Dedifferentiated amniotic fluid mesenchymal stem cell (primary cell): Measurements from ENCODE around the gene ACSL3.
"Not testable (repeated sequence)": the region's sequence is repeated elsewhere in the genome, so short reads cannot be mapped to it uniquely, and the experiment has no call there.

Experiments used
- DNase-seq: peaks from one replicate; pipeline ENCODE4 v3.0.0-alpha.2; 2016; ENCODE audit errors: extremely low spot score

The ACSL3 gene

GRCh38 chr2:222851956-222852617 lies 8.7 kb upstream of the ACSL3 start:
- no peak for DNase-seq

- DNase-seq: no peak
Measured at GRCh38 chr2:222854773-222855700, 5.8 kb upstream of the ACSL3 start.

GRCh38 chr2:222859786-222860612 lies 837 bp upstream of the ACSL3 start:
- no peak for DNase-seq

- no peak for DNase-seq
Measured at GRCh38 chr2:222861411-222862105, 722 bp downstream of the ACSL3 start.

DNA sequence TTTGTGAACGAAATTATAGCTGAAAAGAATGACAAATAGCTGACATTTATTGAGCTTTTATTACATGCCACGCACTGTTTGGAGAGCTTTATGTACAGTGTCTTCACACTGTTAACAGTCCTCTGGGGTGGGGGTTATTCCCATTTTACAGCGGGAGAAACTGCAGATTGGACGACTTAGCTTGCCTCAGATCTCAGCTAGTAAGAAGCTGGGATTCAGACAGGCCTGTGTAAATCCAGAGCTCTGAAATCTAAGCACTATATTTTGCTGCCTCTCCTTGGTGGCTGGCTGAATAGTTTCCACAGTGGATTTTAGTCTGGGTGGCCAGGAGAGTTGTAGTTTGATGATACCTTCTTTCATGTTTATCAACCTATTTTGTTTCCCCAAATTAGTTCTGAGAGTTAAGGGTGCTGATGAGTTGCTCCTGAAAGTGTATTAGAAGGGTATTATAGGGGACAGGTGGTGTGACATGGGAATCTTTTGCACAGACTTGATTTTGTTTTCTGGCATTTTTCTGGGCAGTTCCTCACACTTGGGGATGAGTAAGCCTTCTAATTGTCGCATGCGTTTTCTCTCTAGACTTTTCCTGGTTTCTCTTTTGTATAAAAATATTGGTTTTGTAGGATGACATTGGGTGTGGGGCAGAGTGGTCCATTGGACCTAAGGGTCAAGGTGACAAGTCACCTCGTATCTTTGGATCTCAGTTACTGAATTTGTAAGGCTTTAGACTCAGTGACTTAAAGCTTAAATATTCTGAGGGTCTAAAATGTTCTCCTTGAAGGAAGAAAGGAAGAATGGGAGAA lies 1.5 kb downstream of the ACSL3 start:
- DNase-seq: peak; percentile 54

DNA sequence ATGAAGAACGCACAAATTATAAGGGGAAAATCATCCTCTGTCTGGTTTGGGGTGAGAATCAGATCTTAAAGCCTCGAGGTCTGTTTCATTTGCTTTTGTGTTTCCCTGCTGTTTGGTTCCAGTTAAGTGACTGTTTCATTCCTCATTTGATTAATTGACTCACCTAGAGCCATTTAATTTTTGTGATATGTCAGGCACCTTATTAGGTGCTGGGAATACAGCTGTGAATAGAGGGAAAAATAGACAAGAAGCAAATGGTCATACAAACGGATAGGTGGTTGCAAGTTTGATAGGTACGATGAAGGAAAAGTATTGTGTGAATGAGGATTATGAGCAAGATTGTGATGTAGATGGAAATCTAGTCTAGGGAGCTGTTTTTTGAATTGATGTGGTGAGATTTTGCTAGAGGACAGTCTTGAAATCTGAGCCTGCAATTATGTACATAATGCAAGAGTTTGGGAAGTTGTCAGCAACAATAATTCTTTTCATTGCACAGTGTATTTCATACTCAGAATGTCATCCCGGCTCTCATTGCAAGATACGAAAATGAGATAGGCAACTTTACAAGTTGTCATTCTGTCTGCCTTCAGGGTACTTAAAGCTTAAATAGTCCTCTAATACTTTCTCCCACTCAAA lies 2.2 kb downstream of the ACSL3 start:
- peak; percentile 58 for DNase-seq

DNA sequence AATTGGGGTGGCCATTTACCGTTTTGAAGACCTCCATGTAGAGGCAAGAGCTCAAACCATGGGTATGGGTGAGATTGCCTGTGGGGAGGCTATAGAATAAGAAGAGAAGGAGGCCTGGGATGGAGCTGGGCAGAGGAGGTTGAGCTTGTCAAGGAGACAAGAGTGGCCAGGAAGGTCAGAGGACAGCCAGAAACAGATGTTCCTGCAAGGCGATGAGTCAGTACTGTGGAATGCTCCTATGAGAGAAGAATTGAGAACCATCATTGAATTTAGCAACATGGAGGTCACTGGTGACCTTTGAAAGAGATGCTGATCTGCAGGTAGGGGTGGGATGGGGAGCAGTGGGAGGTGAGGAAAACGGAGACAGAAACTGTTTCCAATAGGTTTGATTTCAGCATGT lies 3.5 kb downstream of the ACSL3 start:
- no peak for DNase-seq

- DNase-seq: no peak
Measured at GRCh38 chr2:222865301-222865700, 4.5 kb downstream of the ACSL3 start.

GRCh38 chr2:222866358-222866960 lies 5.6 kb downstream of the ACSL3 start:
- no peak for DNase-seq

DNA sequence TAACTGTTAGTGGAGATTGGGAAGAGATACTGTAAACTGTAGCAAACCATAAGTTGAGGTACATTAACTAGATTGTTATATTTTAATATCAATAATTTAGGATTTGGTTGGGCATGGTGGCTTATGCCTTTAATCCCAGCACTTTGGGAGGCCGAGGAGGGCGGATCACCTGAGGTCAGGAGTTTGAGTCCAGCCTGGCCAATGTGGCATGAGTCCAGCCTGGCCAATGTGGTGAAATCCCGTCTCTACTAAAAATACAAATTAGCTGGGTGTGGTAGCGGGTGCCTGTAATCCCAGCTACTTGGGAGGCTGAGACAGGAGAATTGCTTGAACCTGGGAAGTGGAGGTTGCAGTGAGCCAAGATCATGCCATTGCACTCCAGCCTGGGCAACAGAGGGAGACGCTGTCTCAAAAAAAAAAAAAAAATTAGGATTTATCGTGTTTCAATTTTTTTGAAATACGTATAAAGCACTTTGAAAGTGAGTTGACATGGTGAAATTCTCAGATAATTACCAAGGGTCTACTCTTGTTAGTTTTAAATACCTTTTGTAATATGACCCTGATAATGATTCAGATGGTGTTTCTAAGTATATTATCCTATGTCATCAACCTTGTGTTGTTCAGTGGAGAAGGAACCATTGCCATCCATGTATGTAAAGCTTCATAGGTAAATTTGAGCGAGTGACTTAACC lies 7.9 kb downstream of the ACSL3 start:
- DNase-seq: not testable (repeated sequence)

DNA sequence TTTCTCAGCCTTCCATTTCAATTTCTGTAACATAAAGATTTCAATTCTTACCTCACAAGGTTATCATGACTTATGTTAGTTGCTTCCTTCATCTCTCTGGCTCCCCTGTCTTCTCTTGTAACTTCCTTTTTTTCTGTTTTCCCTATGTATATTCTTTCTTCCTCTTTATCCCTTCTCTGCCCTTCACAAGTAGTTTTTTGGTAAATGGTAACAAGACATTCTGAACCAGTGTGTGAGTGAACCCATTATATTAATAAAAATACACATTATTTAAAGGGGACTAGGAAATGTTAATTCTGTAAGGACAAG lies 8.4 kb downstream of the ACSL3 start:
- DNase-seq: no peak

- no peak for DNase-seq
Measured at GRCh38 chr2:222871291-222871690, 10.5 kb downstream of the ACSL3 start.

DNA sequence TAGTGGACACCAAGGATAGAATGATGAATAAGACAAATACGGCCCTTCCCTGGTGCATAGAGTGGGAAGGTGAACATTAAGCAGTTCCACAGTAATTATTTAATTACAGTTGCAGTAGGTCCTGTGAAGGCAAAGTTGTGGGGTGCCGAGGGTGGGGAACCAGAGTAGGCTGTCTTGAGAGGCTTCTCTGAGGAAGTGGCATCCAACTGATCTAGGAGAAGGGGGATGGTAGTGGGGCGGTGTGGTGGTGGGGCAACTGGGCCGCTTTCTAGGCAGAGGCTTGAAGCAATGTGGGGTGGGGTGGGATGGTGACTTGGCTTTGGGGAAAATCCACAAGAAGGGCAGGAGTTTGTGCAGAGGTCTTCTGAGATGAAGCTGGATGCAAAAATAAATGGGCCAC lies 11.7 kb downstream of the ACSL3 start:
- no peak for DNase-seq

DNA sequence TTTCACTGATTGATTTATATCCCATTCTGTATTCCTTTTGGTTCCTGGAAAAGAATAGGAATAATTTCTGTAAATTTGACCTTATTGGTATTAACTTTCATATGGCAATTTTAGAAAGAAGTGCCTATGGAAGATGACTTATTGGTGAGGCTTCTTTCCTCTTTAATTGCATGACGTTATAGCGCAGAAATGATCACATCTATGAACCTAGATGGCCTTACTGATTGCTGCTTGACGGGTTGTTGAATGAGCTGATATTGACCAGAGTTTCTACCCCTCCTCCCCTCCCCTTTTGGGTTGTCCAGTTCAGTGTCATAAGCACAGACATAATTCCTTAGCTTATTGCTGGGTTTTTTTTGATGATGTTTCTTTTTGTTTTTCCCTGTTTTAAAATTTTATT lies 14.6 kb downstream of the ACSL3 start:
- DNase-seq: no peak

GRCh38 chr2:222876947-222877346 lies 16.1 kb downstream of the ACSL3 start:
- DNase-seq: no peak

- DNase-seq: no peak
Measured at GRCh38 chr2:222877556-222878300, 16.9 kb downstream of the ACSL3 start.

GRCh38 chr2:222878301-222878876 lies 17.6 kb downstream of the ACSL3 start:
- no peak for DNase-seq

- no peak for DNase-seq
Measured at GRCh38 chr2:222878877-222879603, 18.2 kb downstream of the ACSL3 start.
